Peyer's patch (tissue), 4 donors: Measurements from ENCODE around the gene TMIGD3. TPM values are rescaled to one million over a fixed set of nuclear protein-coding genes. Genes with fewer than 3 reads are reported as not detected.
A peak's percentile ranks its signal among the peaks of the same experiment; 100 is the strongest.

Source experiments
- DNase-seq, 3 donors: peaks; one replicate each; pipeline ENCODE4 v3.0.0-alpha.2; 2017 to 2019
- H3K27ac ChIP-seq, 4 donors: fragments of 200-600 bp; sonication (generic); one replicate each; pipeline ENCODE4 v1.5.1; 2016 to 2019
- H3K27me3 ChIP-seq, 2 donors: fragments of 200-600 bp; sonication (generic); one replicate each; pipeline ENCODE4 v1.5.1; 2019
- H3K36me3 ChIP-seq, 3 donors: fragments of 200-600 bp; sonication (generic); one replicate each; pipeline ENCODE4 v1.5.1; 2016 to 2019
- H3K4me1 ChIP-seq, 4 donors: fragments of 200-600 bp; sonication (generic); one replicate each; pipeline ENCODE4 v1.5.1; 2016 to 2019
- H3K4me3 ChIP-seq, 4 donors: fragments of 200-600 bp; sonication (generic); 1 replicate in 3 of 4; 2 replicates in 1 of 4; pipeline ENCODE4 v1.5.1; 2016 to 2019; ENCODE audit warnings: mild to moderate bottlenecking in 1 of 4
- H3K9me3 ChIP-seq, 4 donors: fragments of 200-600 bp; sonication (generic); one replicate each; pipeline ENCODE4 v1.5.1; 2016 to 2019; ENCODE audit warnings: mild to moderate bottlenecking in 1 of 4
- POLR2A ChIP-seq, 2 donors: fragments of 450-650 bp; IDR thresholded peaks; one replicate each; pipeline ENCODE4 v1.5.1; 2017; ENCODE audit warnings: antibody characterized with exemption in 2 of 2, mild to moderate bottlenecking in 2 of 2, moderate library complexity in 2 of 2
- total RNA-seq, 4 donors: library from RNA; depleted of rRNA; stranded (reverse); fragments of >200 nt; gene quantifications; one replicate each; pipeline ENCODE4 v1.1.0, GENCODE V29; 2016
- TF ChIP-seq, protein P1 (sequence below), 6 experiments: fragments of 450-650 bp in 4 of 6; fragments of 200-600 bp in 2 of 6; sonication (generic) in 1 of 6; IDR thresholded peaks; one replicate each; pipeline ENCODE4 v1.5.1; 2017 to 2019; ENCODE audit warnings: antibody characterized with exemption in 6 of 6, mild to moderate bottlenecking in 3 of 6, moderate library complexity in 1 of 6

The TMIGD3 gene
- total RNA-seq, 4 donors from 2014 or later, result 2.1 to 27.2 (median 6.4) TPM; not detected in 1

DNA sequence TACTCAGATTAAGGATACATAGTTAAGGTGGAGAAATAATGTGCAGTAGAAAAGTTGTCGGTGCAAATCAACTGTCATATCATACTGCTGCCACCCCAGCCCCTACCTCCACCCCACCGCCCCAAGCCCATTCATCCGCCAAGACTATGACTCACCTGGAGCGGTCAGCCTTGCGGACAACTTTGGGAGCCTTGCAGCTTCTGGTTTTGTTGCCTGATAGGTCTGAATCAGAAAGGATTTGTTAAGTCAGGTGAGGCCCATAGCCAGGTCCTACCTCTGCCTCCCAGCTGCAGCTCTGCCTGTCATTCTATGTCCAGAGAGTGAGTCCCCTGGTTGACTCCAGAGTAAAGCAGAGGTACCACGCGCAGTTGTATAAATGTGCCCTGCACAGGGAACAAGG is 17.0 kb downstream of the TMIGD3 start:
- H3K27me3 ChIP-seq, result no peaks in the 10 kb centered on the region
- no peak for DNase-seq
- TF ChIP-seq, protein P1, sequence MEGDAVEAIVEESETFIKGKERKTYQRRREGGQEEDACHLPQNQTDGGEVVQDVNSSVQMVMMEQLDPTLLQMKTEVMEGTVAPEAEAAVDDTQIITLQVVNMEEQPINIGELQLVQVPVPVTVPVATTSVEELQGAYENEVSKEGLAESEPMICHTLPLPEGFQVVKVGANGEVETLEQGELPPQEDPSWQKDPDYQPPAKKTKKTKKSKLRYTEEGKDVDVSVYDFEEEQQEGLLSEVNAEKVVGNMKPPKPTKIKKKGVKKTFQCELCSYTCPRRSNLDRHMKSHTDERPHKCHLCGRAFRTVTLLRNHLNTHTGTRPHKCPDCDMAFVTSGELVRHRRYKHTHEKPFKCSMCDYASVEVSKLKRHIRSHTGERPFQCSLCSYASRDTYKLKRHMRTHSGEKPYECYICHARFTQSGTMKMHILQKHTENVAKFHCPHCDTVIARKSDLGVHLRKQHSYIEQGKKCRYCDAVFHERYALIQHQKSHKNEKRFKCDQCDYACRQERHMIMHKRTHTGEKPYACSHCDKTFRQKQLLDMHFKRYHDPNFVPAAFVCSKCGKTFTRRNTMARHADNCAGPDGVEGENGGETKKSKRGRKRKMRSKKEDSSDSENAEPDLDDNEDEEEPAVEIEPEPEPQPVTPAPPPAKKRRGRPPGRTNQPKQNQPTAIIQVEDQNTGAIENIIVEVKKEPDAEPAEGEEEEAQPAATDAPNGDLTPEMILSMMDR (IDR thresholded peaks at IDR 0.05), result no peak
- TF ChIP-seq POLR2A (IDR thresholded peaks at IDR 0.05), result no peak
- no peaks in the 10 kb centered on the region for H3K9me3 ChIP-seq
- H3K4me3 ChIP-seq, result no peak overlapping the region
- H3K27ac ChIP-seq, result no peak overlapping the region
- H3K4me1 ChIP-seq, result no peaks in the 10 kb centered on the region
- H3K36me3 ChIP-seq, result no peaks in the 10 kb centered on the region

DNA sequence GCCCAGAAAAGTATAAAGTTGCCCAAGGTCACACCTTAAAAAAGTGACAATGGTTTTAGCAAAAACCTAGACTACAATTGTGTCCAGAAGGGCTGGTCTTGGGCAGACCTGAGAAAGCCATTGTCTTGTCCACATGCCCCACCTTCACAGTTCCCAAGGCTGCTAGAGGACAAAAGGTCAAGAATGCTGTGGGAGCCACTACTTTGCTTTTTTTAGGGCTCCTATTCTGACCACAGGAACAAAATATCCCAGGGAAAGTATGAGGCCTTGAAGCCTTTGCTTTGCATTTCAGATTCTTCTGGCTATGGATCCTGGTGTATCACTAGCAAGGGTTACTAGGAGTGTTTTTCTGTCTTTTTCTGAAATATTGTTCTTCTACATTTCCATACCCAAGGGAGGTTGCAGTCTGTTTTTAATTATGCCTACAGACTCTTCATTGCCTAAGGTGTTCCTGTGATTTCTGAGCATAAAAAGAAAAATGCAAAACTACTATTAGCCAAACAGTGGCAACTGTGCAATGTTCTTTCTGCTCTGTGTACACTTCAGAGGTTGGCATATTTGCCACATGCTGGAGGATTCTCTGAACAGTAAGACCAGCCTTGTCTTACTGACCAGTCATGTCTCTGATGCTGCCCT is 18.9 kb downstream of the TMIGD3 start:
- TF ChIP-seq, protein P1 (IDR thresholded peaks at IDR 0.05), result no peak
- no peak for TF ChIP-seq POLR2A (IDR thresholded peaks at IDR 0.05)

DNA sequence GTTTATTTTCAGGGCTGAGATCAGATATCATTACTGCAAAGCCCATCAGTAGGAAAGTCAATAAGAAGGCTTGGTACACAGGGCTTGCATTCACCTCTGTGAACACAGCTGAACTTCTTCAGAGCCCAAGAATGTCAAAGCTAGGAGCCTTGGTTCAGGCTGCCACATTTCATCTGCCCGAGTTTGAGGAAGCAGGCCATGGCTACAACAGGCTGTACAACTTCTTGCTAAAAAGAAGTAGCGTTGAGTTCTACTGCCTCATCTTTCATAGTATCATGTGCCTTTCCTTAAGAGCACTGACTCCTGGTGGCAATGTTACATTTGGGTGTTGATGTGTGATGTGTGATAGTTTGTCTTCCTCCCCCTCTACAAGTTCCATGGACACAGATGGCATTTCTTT is 19.6 kb downstream of the TMIGD3 start:
- no peaks in the 10 kb centered on the region for H3K4me1 ChIP-seq
- H3K36me3 ChIP-seq, result no peaks in the 10 kb centered on the region
- no peaks in the 10 kb centered on the region for H3K27me3 ChIP-seq
- no peak overlapping the region for H3K27ac ChIP-seq
- DNase-seq, result no peak
- no peak overlapping the region for H3K4me3 ChIP-seq
- TF ChIP-seq, protein P1 (IDR thresholded peaks at IDR 0.05), result no peak
- no peak for TF ChIP-seq POLR2A (IDR thresholded peaks at IDR 0.05)
- no peaks in the 10 kb centered on the region for H3K9me3 ChIP-seq

More for the DNA sequence above, 18.9 kb downstream of the TMIGD3 start:
- no peaks in the 10 kb centered on the region for H3K36me3 ChIP-seq
- no peak overlapping the region for H3K27ac ChIP-seq
- no peaks in the 10 kb centered on the region for H3K27me3 ChIP-seq
- no peaks in the 10 kb centered on the region for H3K4me1 ChIP-seq
- no peak overlapping the region for H3K4me3 ChIP-seq
- no peaks in the 10 kb centered on the region for H3K9me3 ChIP-seq
- DNase-seq, result no peak

DNA sequence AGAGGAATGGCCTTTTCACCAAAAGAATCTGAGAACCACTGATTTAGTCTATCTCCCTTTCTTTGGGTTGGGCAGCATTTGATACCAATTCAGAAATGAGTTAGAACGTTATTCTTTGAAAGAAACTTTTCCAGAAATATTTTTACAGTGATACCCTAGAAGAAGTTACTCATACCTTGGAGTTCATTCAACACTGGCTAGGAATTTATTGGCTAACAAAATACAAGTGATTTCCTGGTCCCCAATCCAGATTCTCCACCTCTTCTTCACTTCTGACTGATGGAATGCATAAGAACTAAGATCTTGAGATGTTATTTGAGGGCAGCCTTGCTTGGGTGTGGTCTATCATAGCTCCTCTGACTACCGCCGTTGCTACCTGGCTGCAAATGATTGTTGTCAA is 20.3 kb downstream of the TMIGD3 start:
- H3K9me3 ChIP-seq, result no peaks in the 10 kb centered on the region
- no peak overlapping the region for H3K27ac ChIP-seq
- no peak for DNase-seq
- TF ChIP-seq, protein P1 (IDR thresholded peaks at IDR 0.05), result no peak
- no peak for TF ChIP-seq POLR2A (IDR thresholded peaks at IDR 0.05)
- no peak overlapping the region for H3K4me3 ChIP-seq
- no peaks in the 10 kb centered on the region for H3K36me3 ChIP-seq
- H3K4me1 ChIP-seq, result no peaks in the 10 kb centered on the region
- H3K27me3 ChIP-seq, result no peaks in the 10 kb centered on the region

DNA sequence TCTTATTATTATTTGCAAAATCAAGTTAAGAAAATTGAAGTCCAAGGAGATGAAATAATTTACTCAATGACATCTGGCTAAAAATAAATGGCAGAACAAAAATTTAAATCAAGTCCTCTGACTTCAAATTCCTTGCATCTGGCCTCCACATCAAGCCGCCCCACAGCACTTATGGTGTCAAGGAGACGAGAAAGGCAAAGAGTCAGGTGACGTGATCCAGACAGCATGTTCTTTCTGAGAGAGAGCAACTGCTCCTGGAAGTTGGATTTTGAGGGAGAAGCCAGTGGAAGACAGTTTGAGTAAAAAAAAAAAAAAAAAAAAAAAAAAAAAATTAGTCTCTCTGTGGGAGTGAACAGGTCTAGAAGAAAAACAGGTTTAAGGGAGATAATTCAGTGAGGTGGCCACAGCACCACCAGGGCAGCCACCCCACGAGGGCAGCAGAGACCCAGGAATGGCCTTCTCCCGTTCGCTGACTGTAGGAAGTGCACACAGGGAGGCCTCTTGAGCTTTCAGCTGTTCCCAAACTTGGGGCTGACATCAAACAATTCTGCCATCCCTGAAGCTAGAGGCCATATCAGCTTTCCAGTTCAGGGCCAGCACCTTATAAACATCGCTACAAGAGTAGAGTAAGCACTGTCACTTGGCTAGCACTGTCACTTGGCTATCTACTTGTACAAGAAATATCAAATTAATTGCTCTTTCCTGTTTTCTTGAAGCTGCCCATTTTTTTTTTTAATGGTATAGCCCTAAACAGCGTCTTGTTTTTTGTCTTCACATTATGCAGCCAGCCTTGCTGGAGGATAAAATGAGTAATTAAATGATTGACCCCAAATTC is 21.8 kb downstream of the TMIGD3 start:
- DNase-seq, result peak; percentile 75 to 90 (median 80)
- no peaks in the 10 kb centered on the region for H3K27me3 ChIP-seq
- no peak overlapping the region for H3K4me3 ChIP-seq
- no peak overlapping the region for H3K27ac ChIP-seq
- TF ChIP-seq POLR2A (IDR thresholded peaks at IDR 0.05), result no peak
- TF ChIP-seq, protein P1 (IDR thresholded peaks at IDR 0.05), result peak; percentile 40 to 86 (median 67)
- H3K4me1 ChIP-seq, result peaks cover 0 to 9% (median 5%) of the 10 kb centered on the region in 4 donors
- H3K9me3 ChIP-seq, result no peaks in the 10 kb centered on the region
- no peaks in the 10 kb centered on the region for H3K36me3 ChIP-seq
